GM19099 (cell line): ENCODE data around the gene RNFT1.

Experiments used
- POLR2A ChIP-seq: IDR thresholded peaks from 3 replicates; pipeline ENCODE4 v1.6.1; 2011; ENCODE audit warnings: low read depth; ENCODE audit not compliant: insufficient read length; ENCODE audit errors: extremely low read depth

RNFT1 gene, protein sequence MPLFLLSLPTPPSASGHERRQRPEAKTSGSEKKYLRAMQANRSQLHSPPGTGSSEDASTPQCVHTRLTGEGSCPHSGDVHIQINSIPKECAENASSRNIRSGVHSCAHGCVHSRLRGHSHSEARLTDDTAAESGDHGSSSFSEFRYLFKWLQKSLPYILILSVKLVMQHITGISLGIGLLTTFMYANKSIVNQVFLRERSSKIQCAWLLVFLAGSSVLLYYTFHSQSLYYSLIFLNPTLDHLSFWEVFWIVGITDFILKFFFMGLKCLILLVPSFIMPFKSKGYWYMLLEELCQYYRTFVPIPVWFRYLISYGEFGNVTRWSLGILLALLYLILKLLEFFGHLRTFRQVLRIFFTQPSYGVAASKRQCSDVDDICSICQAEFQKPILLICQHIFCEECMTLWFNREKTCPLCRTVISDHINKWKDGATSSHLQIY

DNA sequence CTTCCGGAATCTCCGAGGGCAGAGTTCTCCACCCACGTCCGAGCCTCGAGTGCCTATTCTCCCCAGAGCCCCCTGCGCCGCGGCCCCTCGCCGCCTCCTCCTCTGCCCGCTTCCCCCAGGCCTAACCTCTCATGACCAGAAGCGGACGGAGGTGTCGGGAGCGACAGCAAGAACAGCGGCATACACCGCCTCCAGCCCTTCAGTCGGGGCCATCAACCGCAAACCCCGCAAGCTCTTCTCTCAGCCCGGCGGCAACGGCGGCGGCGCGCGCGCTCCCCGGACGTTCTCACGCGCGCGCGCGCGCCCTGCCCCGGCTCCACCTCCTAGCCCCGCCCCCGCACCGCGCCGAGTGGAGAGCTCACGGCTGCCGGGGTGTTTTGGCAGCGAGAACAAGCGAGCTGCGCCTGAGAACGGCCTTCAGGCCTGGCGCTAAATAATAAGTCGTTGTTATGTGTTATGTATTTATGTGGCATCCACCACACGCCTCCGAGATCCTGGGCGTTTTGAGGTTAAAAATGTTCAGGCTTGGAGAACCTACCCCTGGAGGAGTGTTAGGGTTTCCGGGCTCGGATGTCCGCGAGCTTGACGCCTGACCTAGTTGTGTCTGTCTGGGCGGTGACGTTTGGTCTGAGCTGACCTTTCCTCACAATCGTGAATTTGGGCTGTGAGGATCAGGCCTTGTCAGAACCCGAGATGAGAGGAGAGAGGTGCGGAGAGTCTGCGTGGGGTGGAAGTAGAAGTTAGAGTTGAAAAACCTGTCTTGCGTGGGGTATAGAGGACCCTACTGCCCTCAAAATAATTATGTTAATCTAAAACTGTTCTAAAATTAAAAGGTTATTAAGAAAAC, at the start of gene RNFT1:
RNFT1 (minus strand) TSS at position 259 of the 847 bp plus-strand sequence; CDS start at position 182, 77 bp downstream.
- peak; percentile 74 for TF ChIP-seq POLR2A

DNA sequence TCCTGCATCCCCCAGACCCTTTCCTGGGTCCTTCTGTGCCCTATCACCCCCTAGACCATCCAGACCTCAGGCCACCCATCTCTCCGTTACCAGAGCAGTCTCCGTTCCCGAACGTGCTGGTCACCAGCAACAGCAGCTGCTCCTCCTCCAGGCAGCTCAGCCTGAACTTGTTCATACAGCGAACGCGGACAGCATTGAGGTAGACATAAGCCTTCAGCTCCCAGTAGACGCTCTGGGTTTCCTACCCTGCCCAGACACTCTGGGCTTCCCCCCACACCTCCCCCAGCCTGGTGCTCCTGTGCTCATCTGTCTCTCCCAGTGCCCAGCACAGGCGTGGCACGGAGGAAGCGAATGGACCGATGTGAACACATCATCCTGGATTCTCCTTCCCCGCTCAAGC, 41.6 kb upstream of the RNFT1 start:
- no peak for TF ChIP-seq POLR2A

DNA sequence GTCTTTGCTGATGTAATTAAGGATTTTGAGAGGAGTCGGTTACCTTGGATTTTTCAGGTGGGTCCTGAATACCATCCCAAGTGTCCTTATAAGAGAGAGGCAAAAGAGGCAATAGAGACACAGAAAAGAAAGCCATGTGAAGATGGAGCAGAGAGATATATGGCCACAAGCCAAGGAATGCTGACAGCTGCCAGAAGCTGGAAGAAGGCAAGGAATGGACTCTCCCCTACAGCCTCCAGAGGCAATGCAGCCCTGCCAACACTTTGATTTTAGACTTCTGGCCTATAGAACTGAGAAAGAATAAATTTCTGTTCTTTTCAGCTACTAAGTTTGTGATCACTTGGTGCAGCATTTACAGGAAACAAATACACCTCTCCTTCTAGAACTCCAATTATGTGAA, 8.2 kb upstream of the RNFT1 start:
- TF ChIP-seq POLR2A = no peak

DNA sequence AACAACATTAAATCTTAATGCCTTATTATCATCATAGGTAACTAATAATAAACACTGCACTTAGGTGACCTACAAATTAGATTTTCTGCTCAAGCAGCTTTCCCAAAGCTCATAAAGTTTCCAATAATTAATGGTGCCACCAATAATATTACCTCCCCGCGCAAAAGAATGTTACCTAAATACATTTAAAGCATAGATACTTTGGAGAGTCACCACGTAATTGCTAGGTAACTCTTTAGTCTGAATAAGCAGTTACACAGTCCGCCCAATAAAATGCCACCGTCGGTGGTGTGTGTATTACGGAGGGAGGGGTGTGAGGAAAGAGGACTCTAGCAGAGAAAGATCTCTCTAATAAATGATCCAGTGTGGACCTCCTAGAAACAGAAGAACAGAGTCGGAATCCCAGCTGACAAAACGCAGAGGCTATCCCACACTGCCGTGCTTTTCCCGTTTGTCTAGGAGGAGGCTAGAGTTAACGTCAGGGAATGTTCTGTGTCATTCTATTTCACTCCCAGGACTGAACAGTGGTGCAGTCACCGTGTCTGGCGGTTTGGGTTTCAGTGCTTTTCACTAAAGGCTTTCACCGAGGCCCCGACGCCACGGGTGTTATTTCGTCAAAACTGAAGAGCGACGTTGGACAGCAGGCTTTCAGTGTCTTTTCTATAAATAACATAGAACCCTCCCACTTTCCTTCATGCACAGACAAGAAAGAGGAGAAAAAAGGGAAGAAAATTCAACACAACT, 630 bp downstream of the RNFT1 start:
- TF ChIP-seq POLR2A = no peak

DNA sequence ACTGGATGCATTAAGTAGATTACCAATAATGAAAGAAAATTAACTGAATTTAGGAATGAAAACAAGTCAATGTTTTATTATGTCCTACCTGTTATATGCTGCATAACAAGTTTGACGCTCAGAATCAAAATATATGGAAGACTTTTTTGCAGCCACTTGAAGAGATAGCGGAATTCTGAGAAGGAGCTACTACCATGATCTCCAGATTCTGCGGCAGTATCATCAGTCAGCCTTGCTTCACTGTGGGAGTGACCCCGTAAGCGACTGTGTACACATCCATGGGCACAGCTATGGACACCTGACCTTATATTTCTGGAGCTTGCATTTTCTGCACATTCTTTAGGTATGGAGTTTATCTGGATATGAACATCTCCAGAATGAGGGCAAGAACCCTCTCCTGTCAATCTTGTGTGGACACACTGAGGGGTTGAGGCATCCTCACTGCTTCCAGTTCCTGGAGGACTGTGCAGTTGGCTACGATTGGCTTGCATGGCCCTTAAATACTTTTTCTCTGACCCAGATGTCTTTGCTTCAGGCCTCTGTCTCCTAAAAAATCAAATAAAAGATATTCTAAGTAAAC, 1.7 kb downstream of the RNFT1 start:
- no peak for TF ChIP-seq POLR2A

DNA sequence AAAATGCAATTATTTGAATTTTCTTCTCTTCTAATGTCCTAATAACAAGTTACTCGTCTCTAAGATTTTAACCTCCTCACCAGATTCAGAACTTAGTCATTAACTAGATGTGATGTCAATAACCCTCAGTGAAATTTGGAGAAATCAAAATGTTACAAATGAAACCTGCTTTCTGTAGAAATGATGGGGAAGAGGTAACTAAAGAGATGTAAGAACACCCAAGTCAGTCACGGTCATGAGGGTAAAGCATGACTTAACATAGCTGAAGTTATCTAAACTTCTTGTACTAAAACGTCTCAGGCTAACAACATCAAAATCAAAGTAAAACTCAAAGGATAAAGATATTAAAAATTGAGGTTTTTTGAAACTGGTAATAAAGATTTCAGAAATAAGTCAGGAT, 9.7 kb downstream of the RNFT1 start:
- no peak for TF ChIP-seq POLR2A

DNA sequence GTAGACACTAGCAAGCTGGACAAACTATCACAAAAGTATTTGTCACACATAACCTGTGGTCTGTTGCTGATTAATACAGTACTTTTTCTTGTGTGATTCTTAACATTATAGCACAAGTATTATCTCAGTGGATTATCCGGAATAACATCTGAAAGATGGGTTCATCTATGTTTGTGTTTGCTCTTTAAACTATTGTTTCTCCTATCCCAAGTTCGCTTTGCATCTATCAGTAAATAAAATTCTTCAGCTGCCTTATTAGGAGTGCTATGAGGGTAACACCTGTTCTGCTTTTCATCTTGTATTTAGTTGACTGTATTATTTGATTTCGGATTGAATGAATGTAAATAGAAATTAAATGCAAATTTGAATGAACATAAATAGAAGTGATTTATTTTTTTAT, 14.5 kb downstream of the RNFT1 start:
- no peak for TF ChIP-seq POLR2A

DNA sequence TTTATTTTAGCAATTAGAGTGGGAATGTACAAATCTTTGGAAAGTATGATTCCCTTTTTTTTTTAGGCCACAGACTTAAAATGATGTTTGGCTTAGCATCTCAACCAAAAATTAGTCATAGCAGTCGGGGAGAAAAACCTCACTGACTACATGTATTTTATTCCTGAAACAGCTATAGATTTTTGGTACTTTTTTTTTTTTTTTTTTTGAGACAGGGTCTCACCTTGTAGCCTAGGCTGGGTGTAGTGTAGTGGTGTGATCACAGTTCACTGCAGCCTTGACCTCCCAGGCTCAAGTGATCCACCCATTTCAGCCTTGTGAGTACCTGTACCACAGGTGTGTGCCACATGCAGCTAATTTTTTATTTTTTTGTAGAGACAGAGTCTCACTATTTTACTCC, 23.4 kb downstream of the RNFT1 start:
- no peak for TF ChIP-seq POLR2A

DNA sequence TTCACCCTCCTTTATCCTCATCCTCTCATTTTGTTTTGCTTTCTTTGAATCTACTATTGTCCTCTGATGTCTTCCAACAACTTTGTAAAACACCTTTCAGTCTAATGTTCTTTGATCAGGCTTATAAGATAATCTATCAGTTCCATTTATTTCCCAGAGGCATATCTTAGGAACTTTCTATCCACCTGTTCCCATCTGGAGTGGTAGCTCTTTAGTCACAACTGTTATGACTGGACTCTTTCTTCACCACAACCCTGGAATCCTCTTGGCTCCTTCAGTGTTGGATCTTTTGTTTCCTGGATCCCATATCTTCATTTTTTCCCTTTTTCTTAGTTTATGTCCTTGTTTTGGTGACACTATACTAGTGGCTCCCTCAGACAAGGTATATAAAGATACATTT, 48.1 kb downstream of the RNFT1 start:
- no peak for TF ChIP-seq POLR2A

DNA sequence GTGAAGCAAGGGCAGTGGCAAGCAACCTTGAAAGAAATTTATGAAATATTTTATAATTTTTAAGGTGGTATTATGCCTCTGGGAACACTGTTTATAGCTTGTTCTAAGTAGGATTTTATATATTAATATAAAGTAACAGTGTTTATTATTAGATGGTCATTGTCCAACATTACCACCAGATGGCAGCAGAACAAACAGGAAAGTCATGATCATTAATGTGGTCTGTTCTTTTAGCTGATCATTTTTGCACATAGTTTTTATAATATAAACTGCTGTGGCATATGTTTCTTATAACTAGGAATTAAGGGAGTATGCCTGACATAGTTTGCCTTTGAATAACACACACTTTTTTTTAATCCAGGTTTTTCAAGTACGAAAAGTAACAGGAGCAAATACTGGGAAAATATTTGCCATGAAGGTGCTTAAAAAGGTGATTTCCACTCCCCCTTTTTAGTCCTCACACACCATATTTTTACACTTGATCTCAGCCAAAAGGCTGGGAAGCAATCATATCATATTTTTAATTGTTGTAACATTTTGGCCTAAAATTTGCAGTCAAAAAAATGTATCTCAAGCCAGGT, 50.2 kb downstream of the RNFT1 start:
- TF ChIP-seq POLR2A = no peak

DNA sequence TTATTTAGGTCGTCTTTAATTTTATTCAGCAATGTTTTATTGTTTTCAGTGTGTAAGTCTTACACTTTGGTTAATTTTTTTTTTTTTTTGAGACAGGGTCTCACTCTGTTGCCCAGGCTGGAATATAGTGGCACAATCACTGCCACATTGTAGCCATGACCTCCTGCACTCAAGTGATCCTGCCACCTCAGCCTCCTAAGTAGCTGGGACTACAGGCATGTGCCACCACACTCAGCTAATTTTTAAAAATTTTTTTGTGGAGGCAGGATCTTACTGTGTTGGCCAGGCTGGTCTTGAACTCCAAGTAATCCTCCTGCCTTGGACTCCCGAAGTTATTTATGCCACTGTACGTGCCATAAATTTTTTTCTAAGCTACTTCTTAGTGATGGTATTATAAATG, 57.1 kb downstream of the RNFT1 start:
- no peak for TF ChIP-seq POLR2A

DNA sequence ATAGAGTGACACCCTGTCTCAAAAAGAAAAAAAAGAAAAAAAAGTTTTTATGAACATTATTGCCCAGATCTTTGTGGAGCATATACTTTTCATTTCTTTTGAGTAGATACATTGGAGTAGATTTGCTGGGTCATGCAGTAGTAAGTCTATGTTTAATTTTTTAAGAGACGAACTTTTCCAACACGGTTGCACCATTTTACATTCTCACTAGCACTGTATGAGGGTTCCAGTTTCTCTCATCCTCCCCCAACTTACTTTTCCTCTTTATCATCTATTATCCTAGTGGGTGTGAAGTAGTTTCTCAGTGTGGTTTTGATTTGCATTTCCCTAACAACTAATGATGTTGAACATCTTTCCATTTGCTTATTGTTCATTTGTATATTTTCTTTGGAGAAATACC, 61.1 kb downstream of the RNFT1 start:
- no peak for TF ChIP-seq POLR2A
